Measurements from ENCODE around the gene SMR3B.

GRCh38 chr4:70382691-70383181 is at the start of gene SMR3B:
- TF ChIP-seq CTCF (IDR thresholded peaks at IDR 0.05) = no peak
- TF ChIP-seq POLR2A (IDR thresholded peaks at IDR 0.05) = no peak
